Liver (tissue), 9 donors: ENCODE measurements around the gene LY6G6F. TPM values are rescaled to one million over a fixed set of nuclear protein-coding genes. Genes with fewer than 3 reads are reported as not detected.

Experiments
- DNase-seq: peaks from one replicate; pipeline ENCODE4 v3.0.0-alpha.2; 2017; ENCODE audit warnings: low spot score
- H3K27ac ChIP-seq, 2 donors: one replicate each; pipeline ENCODE4 v1.7.0; 2013; ENCODE audit warnings: inconsistent platforms in 2 of 2, low read length in 2 of 2, control low read depth in 1 of 2, low read depth in 1 of 2, mild to moderate bottlenecking in 1 of 2
- H3K27me3 ChIP-seq, 4 donors: one replicate each; pipeline versions ENCODE4 v1.6.1 to v1.7.0; 2013; ENCODE audit warnings: low read length in 3 of 4, inconsistent platforms in 1 of 4, mild to moderate bottlenecking in 1 of 4, moderate library complexity in 1 of 4; ENCODE audit not compliant: control insufficient read depth in 4 of 4, insufficient read depth in 4 of 4
- H3K36me3 ChIP-seq, 4 donors: one replicate each; pipeline versions ENCODE4 v1.6.1 to v1.7.0; 2013; ENCODE audit warnings: low read length in 3 of 4, mild to moderate bottlenecking in 3 of 4, low read depth in 1 of 4, moderate library complexity in 1 of 4; ENCODE audit not compliant: control insufficient read depth in 4 of 4, insufficient read depth in 3 of 4
- H3K4me1 ChIP-seq, 4 donors: one replicate each; pipeline versions ENCODE4 v1.6.1 to v1.7.0; 2013; ENCODE audit warnings: low read length in 3 of 4, mild to moderate bottlenecking in 3 of 4, moderate library complexity in 1 of 4; ENCODE audit not compliant: control insufficient read depth in 4 of 4, insufficient read depth in 4 of 4
- H3K4me3 ChIP-seq, 3 donors: one replicate each; pipeline versions ENCODE4 v1.6.1 to v1.7.0; 2013; ENCODE audit warnings: low read length in 3 of 3, control low read depth in 1 of 3, low read depth in 1 of 3, mild to moderate bottlenecking in 1 of 3
- H3K9ac ChIP-seq, 2 donors: one replicate each; pipeline ENCODE4 v1.7.0; 2013; ENCODE audit warnings: low read length in 2 of 2, mild to moderate bottlenecking in 2 of 2, moderate library complexity in 2 of 2, control low read depth in 1 of 2, low read depth in 1 of 2
- H3K9me3 ChIP-seq, 4 donors: one replicate each; pipeline versions ENCODE4 v1.6.1 to v1.7.0; 2013; ENCODE audit warnings: low read length in 3 of 4; ENCODE audit not compliant: control insufficient read depth in 4 of 4
- CTCF ChIP-seq: fragments of 150-350 bp; IDR thresholded peaks from 2 replicates; pipeline ENCODE4 v1.5.1; 2017; ENCODE audit warnings: improper control_type of control experiment, low read depth, low read length; ENCODE audit not compliant: missing input control
- EGR1 ChIP-seq, 2 donors: IDR thresholded peaks; 2 replicates each; pipeline ENCODE4 v1.6.1; 2016 to 2018; ENCODE audit warnings: antibody characterized with exemption in 2 of 2, low read depth in 2 of 2
- FOXA1 ChIP-seq: IDR thresholded peaks from 2 replicates; pipeline ENCODE4 v1.6.1; 2016; ENCODE audit warnings: antibody characterized with exemption
- FOXA2 ChIP-seq: IDR thresholded peaks from 2 replicates; pipeline ENCODE4 v1.6.1; 2016; ENCODE audit warnings: antibody characterized with exemption
- GABPA ChIP-seq, 2 donors: IDR thresholded peaks in 1 of 2; conservative IDR thresholded peaks in 1 of 2; 2 replicates each; pipeline ENCODE4 v1.6.1; 2016; ENCODE audit warnings: antibody characterized with exemption in 2 of 2, mild to moderate bottlenecking in 1 of 2, moderate library complexity in 1 of 2
- HNF4A ChIP-seq, 2 donors: conservative IDR thresholded peaks; 2 replicates each; pipeline ENCODE4 v1.6.1; 2016; ENCODE audit warnings: antibody characterized with exemption in 2 of 2, mild to moderate bottlenecking in 2 of 2
- HNF4G ChIP-seq: IDR thresholded peaks from 2 replicates; pipeline ENCODE4 v1.6.1; 2016; ENCODE audit warnings: antibody characterized with exemption
- JUND ChIP-seq, 2 donors: IDR thresholded peaks; 2 replicates each; pipeline ENCODE4 v1.6.1; 2016; ENCODE audit warnings: antibody characterized with exemption in 2 of 2
- REST ChIP-seq: IDR thresholded peaks from 2 replicates; pipeline ENCODE4 v1.6.1; 2016; ENCODE audit warnings: antibody characterized with exemption, mild to moderate bottlenecking
- RXRA ChIP-seq, 2 donors: IDR thresholded peaks; 2 replicates each; pipeline ENCODE4 v1.6.1; 2017 to 2018; ENCODE audit warnings: antibody characterized with exemption in 2 of 2, mild to moderate bottlenecking in 1 of 2
- SP1 ChIP-seq: IDR thresholded peaks from 2 replicates; pipeline ENCODE4 v1.6.1; 2018; ENCODE audit warnings: antibody characterized with exemption, mild to moderate bottlenecking
- YY1 ChIP-seq: IDR thresholded peaks from 2 replicates; pipeline ENCODE4 v1.6.1; 2016; ENCODE audit warnings: antibody characterized with exemption, mild to moderate bottlenecking
- ZBTB33 ChIP-seq: IDR thresholded peaks from 2 replicates; pipeline ENCODE4 v1.6.1; 2016; ENCODE audit warnings: antibody characterized with exemption
- WGBS: extraction: QIAGEN DNeasy Blood & Tissue Kit; methylation state at CpG from one replicate; pipeline ENCODE4 v1.1.7; 2013; 5-methylcytosine and 5-hydroxymethylcytosine counted together
- polyA plus RNA-seq, 2 donors: library from polyadenylated mRNA; stranded (reverse) in 1 of 2; unstranded in 1 of 2; fragments of 200-250 nt in 1 of 2; fragments of >200 nt in 1 of 2; fragmentation: Nextera tagmentation in 1 of 2; extraction: Ambion mirVana in 1 of 2; gene quantifications; one replicate each; pipeline versions ENCODE4 v1.2.1 to v1.2.3, GENCODE V29; 2013 to 2015
- total RNA-seq, 2 donors: library from RNA; depleted of rRNA; stranded (reverse); fragments of >200 nt; gene quantifications; one replicate each; pipeline ENCODE4 v1.2.3, GENCODE V29; 2014
- TF ChIP-seq, protein P1 (sequence below): IDR thresholded peaks from 2 replicates; pipeline ENCODE4 v1.6.1; 2016; ENCODE audit warnings: antibody characterized with exemption
- TF ChIP-seq, protein P2 (sequence below): IDR thresholded peaks from 2 replicates; pipeline ENCODE4 v1.6.1; 2016; ENCODE audit warnings: antibody characterized with exemption
- donor health status: healthy.
- donor health status: healthy.
- donor health status: healthy.
- donor health status: healthy.
- donor health status: healthy.

LY6G6F gene
- total and polyA plus RNA-seq, 4 donors: 0.08 to 3.2 TPM; not detected in 2

- WGBS: 87% methylated on average over 6 of the region's 6 CpGs
- no peak overlapping the region for H3K9ac ChIP-seq
- no peaks in the 10 kb centered on the region for H3K9me3 ChIP-seq
- no peaks in the 10 kb centered on the region for H3K36me3 ChIP-seq
- no peaks in the 10 kb centered on the region for H3K4me1 ChIP-seq
- no peak overlapping the region for H3K27ac ChIP-seq
- DNase-seq: no peak
- TF ChIP-seq, protein P1, sequence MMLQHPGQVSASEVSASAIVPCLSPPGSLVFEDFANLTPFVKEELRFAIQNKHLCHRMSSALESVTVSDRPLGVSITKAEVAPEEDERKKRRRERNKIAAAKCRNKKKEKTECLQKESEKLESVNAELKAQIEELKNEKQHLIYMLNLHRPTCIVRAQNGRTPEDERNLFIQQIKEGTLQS: no peak
- TF ChIP-seq HNF4A (conservative IDR thresholded peaks at IDR 0.05): no peak
- no peak for TF ChIP-seq YY1
- no peak for TF ChIP-seq JUND (IDR thresholded peaks at IDR 0.05)
- TF ChIP-seq HNF4G: no peak
- no peak for TF ChIP-seq FOXA2
- no peak for TF ChIP-seq GABPA (IDR thresholded peaks at IDR 0.05 in 1 of 2, conservative IDR thresholded peaks at IDR 0.05 in 1 of 2)
- no peak overlapping the region for H3K4me3 ChIP-seq
- H3K27me3 ChIP-seq: no peaks in the 10 kb centered on the region
Measured at GRCh38 chr6:31719001-31719400, 12.3 kb downstream of the LY6G6F start.

GRCh38 chr6:31720196-31720770 is 13.6 kb downstream of the LY6G6F start:
- Histone ChIP-seq H3K4me3 (no peak overlapping the region), H3K27me3 (no peaks in the 10 kb centered on the region), H3K9ac (no peak overlapping the region), H3K9me3 (no peaks in the 10 kb centered on the region), H3K4me1 (no peaks in the 10 kb centered on the region), H3K36me3 (no peaks in the 10 kb centered on the region), H3K27ac (no peak overlapping the region)
- WGBS: 91% methylated on average over 5 of the region's 5 CpGs
- no peak for TF ChIP-seq SP1
- no peak for TF ChIP-seq HNF4G
- TF ChIP-seq RXRA (IDR thresholded peaks at IDR 0.05): no peak
- TF ChIP-seq, protein P2, sequence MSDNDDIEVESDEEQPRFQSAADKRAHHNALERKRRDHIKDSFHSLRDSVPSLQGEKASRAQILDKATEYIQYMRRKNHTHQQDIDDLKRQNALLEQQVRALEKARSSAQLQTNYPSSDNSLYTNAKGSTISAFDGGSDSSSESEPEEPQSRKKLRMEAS: no peak
- no peak for TF ChIP-seq REST
- TF ChIP-seq, protein P1: no peak
- TF ChIP-seq FOXA1: no peak
- no peak for TF ChIP-seq JUND (IDR thresholded peaks at IDR 0.05)
- TF ChIP-seq CTCF: no peak
- TF ChIP-seq EGR1 (IDR thresholded peaks at IDR 0.05; ENCODE audit: low read depth in 2 of 2): no peak
- TF ChIP-seq ZBTB33: no peak
- TF ChIP-seq GABPA (IDR thresholded peaks at IDR 0.05 in 1 of 2, conservative IDR thresholded peaks at IDR 0.05 in 1 of 2): no peak
- TF ChIP-seq FOXA2: no peak
- no peak for TF ChIP-seq HNF4A (conservative IDR thresholded peaks at IDR 0.05)
- DNase-seq: no peak
